GM19035 (cell line): ENCODE results near the gene EHBP1L1.
"Not testable (repeated sequence)": the region's sequence is repeated elsewhere in the genome, so short reads cannot be mapped to it uniquely, and the experiment has no call there.

Experiments used
- ATAC-seq: cut with Tn5 transposase; IDR thresholded peaks from one replicate; pipeline ENCODE4 v1.9.1; 2021; ENCODE audit not compliant: unreplicated experiment

The EHBP1L1 gene

DNA sequence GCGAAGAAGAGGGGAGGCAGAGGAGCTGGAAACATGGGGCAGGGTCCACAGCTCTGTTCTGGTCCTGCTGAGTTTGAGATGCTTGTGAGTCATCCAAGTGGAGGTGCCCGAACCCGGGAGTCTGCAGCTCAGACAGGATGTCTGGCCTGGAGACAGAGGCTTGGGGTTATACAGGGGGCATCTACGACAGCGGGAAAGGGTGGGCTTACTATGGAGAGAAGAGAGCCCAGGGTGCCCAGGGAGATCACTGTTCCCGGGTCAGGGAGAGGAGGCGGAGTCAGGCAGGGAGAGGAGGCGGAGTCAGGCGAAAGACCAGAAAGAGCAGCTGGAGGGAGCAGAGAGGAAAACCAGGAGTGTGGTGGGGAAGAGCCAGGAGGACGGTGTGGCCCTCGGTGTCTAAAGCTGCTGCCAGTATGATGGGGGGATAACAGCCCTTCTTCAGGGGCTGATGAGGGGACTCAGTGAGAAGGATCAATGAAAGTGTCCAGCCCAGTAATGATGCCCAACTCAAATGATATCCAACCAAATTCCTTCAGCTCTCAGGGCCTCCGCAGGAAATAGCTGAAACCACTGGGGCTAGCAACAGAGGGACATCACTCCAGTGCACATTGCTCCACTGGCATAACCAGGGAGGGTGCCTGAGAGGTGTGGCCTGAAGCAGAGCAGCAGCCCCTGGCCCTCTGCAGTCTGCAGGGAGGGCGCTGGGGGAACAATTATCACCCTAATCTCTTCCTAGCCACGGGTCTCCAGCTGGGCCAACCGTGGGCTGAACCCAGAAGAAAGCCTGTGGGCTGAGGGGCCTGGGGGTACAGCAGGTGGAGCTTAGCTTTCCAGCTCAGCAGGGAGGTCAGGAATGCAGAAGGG, 15.1 kb upstream of the EHBP1L1 start:
- ATAC-seq: no peak

DNA sequence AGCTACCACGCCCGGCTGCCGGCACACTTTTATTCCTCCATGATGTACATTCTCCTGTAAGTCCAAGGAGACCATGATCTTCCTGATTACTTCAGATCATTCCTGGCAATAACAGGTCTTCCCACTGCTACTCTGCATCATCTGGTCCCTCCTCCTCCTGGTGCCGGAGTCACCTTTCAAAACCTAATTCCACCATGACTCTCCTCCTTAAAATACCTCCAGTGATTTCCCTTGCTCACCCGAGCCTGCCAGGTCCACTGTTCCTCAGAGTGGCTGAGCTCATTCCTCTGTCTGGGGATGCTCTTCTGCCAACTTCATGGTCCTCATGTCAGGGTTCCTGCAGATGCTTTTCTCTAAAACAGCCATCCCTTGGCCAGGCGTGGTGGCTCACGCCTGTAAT, 13.8 kb upstream of the EHBP1L1 start:
- no peak for ATAC-seq

DNA sequence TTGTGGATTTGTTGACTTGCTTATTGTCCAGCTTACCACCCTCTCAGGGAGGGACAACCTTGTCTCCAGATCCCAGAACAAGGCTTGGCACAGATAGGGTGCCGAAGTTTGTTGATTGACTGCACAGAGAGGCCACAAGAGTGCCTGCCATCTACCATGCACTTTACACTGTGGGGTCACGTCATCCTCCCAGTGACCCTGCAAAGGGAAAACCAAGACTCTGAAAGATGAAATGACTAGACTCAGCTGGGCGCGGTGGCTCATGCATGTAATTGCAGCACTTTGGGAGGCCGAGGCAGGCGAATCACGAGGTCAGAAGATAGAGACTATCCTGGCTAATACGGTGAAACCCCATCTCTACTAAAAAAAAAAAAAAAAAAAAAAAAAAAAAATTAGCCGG, 13.1 kb upstream of the EHBP1L1 start:
- no peak for ATAC-seq

DNA sequence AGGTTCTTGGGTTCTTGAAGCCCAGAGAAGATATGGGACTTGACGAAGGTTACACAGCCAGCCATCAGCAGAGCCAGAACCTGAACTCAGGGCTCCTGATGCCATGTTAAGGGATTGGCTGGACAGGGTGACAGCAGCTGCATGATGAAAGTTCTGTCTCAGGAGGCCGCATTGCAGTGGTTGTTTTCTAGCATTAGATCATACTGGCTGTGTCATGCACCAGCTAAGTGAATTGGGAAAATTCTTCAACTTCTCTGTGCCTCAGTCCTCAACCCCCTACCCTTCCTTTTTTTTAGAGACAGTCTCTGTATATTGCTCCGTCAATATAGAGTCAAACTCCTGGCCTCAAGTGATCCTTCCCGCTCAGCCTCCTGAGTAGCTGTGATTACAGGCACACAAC, 12.3 kb upstream of the EHBP1L1 start:
- ATAC-seq: no peak

DNA sequence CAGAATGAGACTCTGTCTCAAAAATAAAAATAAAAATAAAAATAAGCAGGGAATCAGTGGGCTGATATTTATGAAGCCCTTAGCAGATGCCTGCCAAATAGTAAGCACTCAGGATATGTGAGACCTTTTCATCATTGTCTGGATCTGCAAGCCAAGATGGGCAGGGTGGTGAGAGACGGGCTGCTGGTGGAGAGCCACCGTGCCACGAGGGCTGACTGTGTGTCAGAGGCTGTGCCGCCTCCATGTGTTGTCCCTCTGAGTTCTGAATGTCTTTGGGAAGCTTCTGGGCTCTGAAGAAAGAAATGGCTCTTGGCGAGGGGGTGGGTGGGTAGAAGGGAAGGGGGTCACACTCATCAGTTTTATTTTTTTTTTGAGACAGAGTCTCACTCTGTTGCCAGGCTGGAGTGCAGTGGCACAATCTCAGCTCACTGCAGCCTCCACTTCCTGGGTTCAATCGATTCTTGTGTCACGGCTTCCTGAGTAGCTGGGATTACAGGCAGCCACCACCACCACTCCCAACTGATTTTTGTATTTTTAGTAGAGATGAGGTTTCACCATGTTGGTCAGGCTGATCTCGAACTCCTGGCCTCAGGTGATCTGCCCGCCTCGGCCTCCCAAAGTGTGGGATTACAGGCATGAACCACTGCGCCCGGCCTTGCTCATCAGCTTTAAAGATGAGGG, 10.8 kb upstream of the EHBP1L1 start:
- ATAC-seq: not testable (repeated sequence)

DNA sequence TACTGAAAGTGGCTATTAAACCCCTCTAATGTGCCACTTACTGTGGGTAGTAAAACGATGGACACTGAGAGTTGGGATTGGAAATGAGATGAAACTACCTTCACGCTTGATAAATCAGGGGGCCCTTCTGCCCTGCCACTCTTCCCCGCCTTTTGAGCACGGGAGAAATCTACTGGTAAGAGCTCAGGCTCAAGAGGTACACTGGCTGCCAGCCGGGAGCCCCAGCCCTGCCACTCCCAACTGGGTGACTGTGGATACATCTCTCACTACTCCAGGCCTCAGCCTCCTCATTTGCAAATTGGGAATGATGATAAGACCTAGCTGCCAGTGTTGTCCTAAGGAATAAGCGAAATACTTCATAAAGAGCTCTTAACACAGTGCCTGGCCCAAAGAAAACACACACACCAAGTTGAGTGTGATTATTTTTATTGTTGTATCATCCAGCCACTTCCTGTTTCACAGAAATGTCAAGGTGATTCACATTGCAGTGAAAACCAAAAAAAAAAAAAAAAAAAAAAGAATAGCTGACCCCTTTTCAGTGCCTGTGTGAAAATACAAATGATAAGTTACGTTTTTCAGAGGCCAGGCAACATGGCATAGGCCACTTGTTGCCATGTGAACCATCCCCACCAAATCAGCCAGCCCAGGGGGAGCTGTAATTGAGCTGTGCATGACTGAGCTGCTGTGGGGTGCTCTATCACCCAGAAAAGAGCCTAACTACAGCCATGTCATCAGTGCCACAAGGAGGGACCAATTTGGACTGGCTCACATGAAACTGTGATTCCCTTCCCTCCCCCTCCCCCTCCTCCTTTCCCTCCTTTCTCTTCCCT, 10.0 kb upstream of the EHBP1L1 start:
- no peak for ATAC-seq

DNA sequence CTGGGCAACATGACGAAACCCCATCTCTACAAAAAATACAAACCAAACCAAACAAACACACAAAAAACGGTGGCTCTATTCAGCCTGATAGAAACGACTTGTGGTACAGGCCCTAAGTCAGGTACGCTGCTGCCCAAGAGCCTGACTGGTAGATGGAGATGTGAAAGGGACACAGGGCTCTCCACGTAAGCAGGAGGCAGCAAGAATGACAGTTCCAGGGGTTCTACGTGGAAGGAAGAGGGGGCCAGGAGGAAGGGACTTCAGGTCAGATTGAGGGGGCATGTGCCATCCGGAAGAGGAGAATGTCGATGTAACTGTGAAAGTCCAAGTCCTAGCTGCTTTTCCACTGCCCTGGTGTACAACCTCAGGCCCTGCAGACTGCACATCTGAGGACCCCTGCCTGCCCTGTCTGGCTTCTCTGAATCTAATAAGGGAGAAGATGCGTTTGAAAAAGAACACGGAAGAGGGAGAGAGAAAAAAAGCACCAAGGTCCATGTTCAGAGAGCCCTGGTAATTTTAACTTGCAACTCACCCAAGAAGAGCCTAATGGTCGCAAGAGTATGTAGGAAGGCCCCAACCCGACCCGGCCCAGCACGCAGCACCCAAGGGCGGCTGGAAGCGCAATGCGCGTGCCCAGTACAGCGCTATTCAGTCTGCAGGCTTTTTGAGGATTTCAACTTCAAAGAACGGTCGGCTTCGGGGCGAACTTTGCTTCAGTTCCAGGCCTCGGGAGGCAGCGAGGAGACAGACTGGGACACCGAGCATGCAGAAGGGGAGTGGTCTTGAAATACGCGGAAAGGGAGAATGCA, 6.5 kb upstream of the EHBP1L1 start:
- no peak for ATAC-seq

DNA sequence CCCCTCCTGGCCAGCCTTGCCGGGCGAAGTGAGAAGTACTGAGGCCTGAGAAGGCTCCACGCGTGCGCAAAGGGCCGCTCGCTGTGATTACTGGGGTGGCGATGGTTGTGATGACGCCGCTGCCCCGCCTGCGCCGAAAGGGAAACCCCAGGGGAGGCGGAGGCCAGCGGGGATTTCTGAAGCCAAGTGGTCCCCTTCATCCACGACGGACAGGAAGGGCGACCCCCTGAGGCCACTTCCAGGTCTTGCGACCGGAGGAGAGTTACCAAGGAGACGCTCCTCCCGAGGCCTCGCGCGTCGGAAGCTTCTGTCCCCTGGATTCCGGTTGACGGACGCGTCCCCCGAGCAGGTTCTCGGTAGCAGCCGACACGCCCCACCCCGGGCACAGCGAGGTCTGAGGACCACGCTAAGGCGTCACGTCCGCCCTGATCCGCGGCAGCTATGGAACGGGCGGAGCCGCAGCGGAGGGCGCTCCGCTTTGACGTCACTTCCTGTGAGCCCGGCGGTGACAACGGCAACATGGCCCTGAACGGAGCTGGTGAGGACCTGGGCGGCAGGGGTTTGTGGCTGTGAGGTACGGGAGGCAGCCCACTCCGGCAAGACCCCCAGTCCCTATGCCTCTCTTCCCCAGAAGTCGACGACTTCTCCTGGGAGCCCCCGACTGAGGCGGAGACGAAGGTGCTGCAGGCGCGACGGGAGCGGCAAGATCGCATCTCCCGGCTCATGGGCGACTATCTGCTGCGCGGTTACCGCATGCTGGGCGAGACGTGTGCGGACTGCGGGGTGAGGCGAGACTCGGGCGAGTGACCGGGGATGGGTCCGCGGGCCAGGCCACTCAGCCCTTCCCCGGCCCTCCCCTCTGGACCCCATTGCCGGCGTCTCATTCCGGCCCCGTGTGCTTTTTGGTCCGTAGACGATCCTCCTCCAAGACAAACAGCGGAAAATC, 5.6 kb upstream of the EHBP1L1 start, which contains the start of gene ZNRD2:
Gene ZNRD2 (plus strand): TSS at position 505 of the 946 bp plus-strand sequence. CDS start 15 bp downstream, at position 520.
- ATAC-seq: peak; percentile 63

DNA sequence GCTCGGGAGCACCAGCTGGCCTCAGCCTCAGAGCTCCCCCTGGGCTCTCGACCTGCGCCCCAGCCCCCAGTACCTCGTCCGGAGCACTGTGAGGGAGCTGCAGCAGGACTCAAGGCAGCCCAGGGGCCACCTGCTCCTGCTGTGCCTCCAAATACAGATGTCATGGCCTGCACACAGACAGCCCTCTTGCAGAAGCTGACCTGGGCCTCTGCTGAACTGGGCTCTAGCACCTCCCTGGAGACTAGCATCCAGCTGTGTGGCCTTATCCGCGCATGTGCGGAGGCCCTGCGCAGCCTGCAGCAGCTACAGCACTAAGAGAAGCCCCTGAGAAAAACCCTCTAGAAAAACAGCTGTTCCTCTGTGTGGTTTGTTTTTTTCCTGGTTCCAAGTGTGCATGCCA, 4.4 kb upstream of the EHBP1L1 start:
- no peak for ATAC-seq

DNA sequence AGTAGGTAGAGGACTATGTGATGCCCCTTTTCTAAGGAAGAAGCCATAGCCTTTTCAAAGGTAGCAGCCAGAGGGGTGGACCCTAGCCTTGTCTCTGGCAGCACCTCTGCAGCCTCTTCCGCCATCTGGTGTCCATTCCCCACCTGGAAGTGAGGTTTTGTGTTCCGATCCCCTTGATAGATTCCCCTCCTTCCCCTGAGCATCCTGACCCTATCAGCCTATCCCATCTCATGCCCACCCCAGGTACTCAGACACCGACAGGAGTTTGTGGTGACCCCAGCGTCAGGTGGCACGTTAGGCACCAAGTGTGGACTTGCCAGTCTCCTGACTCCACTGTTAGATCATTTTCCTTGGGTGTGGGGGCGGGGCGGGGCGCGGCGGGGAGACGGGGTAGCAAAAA, 3.9 kb upstream of the EHBP1L1 start:
- no peak for ATAC-seq

DNA sequence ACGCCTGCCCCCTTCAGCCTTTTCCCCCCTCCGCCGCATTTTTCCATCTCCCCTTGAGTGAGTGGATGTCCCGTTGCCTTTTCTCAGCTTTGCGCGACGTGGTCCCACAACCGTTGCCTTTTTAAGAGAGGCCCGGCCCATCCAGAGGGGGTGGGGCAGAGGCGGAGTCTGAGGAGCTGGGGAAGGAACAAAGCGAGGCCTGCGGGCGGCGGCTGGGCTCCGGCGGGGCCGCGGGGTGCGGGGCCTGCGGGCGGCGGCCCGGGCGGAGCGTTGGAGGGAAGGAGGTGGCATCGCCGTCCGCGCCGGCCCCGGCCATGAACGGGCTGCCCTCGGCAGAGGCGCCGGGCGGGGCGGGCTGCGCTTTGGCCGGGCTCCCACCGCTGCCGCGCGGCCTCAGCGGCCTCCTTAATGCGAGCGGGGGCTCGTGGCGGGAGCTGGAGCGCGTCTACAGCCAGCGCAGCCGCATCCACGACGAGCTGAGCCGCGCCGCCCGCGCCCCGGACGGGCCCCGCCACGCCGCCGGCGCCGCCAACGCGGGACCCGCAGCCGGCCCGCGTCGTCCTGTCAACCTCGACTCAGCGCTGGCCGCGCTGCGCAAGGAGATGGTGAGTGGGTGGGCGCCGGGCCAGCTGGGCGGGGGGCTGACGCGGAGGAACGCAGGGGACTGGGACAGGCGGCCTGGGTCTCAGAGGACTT, 3.3 kb upstream of the EHBP1L1 start, which contains the start of gene FAM89B:
Gene FAM89B (plus strand): TSS at position 183 of the 696 bp plus-strand sequence. CDS start 132 bp downstream, at position 315.
- ATAC-seq: no peak

DNA sequence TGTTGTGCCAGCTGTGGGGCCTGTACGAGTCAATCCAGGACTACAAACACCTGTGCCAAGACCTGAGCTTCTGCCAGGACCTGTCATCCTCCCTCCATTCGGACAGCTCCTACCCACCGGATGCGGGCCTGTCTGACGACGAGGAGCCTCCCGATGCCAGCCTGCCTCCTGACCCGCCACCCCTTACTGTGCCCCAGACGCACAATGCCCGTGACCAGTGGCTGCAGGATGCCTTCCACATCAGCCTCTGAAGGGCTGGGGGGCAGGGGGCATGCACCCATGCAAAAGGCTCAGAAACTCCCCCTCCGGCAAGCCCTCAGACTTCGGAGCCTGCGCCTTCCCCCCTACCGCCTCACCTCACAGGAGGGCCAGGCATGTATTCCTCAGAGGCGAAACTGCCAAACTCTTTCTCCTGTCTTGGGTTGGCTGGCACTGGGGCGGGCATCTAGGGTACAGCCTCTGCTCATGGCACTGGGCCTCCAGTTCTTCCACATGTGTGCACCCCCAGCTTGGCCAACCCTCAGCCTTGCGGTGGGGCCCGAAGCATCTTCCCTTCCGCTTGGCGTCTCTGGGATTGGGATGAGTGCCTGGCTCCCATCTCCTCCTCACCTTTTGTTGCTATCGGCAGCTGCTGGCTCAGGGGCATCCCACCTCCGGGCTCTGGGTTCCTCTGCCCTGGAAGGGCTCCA, 2.3 kb upstream of the EHBP1L1 start:
- ATAC-seq: no peak

DNA sequence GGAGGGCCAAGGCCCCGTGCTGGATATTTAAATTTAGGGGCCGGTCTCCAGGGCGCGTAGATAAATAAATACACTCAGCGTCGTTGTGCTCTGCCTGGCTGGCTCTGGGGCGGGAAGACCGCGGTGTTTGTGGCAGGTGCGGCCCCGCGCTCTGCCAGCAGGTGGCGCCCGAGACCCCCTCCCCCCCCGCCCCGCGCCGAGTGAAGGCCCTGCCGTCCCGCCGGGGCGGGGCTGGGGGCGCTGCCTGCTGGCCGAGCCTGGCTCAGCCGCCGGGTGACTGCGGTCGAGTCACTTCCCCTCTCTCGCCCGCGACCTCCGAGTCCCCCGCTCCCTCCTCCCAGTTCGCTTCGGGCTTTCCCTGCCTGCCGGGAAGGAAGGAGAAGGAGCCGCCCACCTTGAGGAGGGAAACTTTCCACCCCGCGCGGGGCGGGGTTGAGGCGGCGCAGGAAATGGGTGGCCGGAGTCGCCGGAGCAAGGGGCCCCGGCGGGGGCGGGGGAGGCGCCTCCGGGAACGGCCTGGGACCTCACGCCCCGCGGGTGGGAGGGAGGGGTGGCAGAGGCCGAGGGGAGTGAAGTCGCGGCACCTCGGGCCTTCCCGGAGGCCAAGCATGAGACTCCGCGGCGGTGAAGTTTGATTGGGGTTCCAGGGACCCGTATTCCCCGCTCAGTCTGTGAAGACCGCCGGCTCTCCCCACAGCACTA, 1.6 kb upstream of the EHBP1L1 start:
- ATAC-seq: peak; percentile 24

DNA sequence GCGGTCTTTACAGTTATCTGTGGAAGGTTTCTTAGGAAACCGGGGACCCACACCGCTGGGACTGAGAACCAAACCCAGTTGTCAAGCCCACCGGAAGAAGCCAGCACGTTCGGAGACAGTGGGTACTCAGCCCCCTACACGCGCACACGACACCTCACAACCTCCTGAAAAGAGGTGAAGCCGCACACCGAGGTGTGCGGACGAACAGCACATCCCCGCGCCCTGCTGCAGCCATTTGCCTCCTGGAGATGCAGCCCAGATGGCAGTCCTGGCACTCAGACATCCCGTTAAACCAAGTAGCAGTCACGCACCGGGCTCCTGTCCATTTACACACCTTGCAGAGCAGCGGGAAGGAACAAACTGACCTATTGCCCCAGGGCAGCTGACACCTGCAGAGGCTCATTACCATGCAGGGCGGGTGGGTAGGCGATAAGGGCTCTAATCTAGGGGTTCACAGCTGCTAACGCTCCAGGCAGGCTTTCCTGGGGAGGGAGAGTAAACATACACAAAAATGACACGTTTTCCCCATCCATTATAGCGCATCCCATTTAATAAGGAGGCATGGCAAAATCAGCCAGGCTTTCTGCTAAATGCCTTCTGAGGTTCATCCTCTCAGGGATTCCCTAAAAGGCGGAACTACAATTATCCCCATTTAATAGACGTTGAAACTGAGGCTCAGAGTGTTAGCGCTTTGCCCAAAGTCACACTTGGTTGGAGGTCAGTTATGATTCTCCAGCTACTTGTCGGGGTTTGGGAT, 864 bp upstream of the EHBP1L1 start:
- ATAC-seq: no peak

DNA sequence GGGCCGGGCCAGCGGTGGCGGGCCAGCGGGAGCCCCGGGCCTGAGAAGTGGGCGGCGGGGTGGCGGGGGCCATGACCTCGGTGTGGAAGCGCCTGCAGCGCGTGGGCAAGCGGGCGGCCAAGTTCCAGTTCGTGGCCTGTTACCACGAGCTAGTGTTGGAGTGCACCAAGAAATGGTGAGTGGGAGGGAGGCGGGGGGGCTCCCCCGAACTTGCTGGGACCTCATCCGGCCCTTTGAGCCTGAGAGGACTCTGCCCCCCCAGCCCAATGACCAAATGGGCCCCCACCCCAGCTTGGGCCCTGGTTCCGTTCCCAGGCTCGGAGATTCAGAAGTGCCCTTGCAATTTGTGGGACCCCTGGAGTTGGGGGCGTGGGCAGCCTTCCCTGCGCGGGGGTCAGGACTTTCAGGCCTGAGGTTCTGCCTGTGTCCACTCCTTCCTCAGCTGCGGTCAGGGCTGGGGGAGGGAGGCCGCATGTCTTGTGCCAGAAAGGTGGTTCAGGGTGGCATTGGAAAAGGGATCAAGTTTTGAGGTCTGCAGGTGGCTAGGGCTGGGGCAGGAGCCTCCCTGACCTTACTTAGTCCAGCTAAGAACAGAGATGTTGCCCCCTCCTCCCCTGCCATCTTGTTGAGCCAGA, 496 bp downstream of the EHBP1L1 start:
- no peak for ATAC-seq
